ENCODE measurements around the gene PROM2. TPM values are rescaled to one million over a fixed set of nuclear protein-coding genes. Genes with fewer than 3 reads are reported as not detected.

PROM2 gene
- total and polyA plus RNA-seq, 12 donors: 0.07 to 4.5 (median 0.84) TPM; not detected in 2

GRCh38 chr2:95307878-95308277 is 33.6 kb downstream of the PROM2 start:
- intact Hi-C loops (cut with DNase I): no loop called here
- no peaks in the 10 kb centered on the region for H3K9me3 ChIP-seq (replicated peaks in 1 of 3)
- no peak overlapping the region for H3K4me3 ChIP-seq
- no peak for TF ChIP-seq POLR2A (IDR thresholded peaks at IDR 0.05)
- no peak for TF ChIP-seq CTCF (IDR thresholded peaks at IDR 0.05)
- WGBS, 4 donors: 62 to 76% (median 71%) methylated on average over 8 of the region's 8 CpGs
- no peak for DNase-seq
- no peaks in the 10 kb centered on the region for H3K27me3 ChIP-seq
- H3K36me3 ChIP-seq (replicated peaks in 1 of 2): no peaks in the 10 kb centered on the region
- H3K4me1 ChIP-seq (replicated peaks in 1 of 2): no peaks in the 10 kb centered on the region
- H3K27ac ChIP-seq: no peak overlapping the region

- DNase-seq: no peak
- Histone ChIP-seq H3K4me3 (no peak overlapping the region), H3K27me3 (no peaks in the 10 kb centered on the region), H3K27ac (no peak overlapping the region), H3K4me1 (replicated peaks in 1 of 2) (no peaks in the 10 kb centered on the region), H3K36me3 (replicated peaks in 1 of 2) (no peaks in the 10 kb centered on the region), H3K9me3 (replicated peaks in 1 of 3) (no peaks in the 10 kb centered on the region)
- intact Hi-C loops (cut with DNase I): no loop called here
- 71 to 90% (median 81%) methylated on average over 8 to 12 of the region's 12 CpGs for WGBS, 4 donors
- no peak for TF ChIP-seq POLR2A (IDR thresholded peaks at IDR 0.05)
- TF ChIP-seq CTCF (IDR thresholded peaks at IDR 0.05): no peak
Observed at GRCh38 chr2:95308426-95308990, 34.3 kb downstream of the PROM2 start.

GRCh38 chr2:95309599-95309998 is 35.4 kb downstream of the PROM2 start:
- no peaks in the 10 kb centered on the region for H3K9me3 ChIP-seq (replicated peaks in 1 of 3)
- no peaks in the 10 kb centered on the region for H3K27me3 ChIP-seq
- no peak overlapping the region for H3K27ac ChIP-seq
- no peak for TF ChIP-seq POLR2A (IDR thresholded peaks at IDR 0.05)
- no peak for TF ChIP-seq CTCF (IDR thresholded peaks at IDR 0.05)
- no peak for DNase-seq
- H3K4me1 ChIP-seq (replicated peaks in 1 of 2): no peaks in the 10 kb centered on the region
- 72 to 85% (median 82%) methylated on average over 8 of the region's 8 CpGs for WGBS, 4 donors
- intact Hi-C loops (cut with DNase I): no loop called here
- H3K36me3 ChIP-seq (replicated peaks in 1 of 2): no peaks in the 10 kb centered on the region
- H3K4me3 ChIP-seq: no peak overlapping the region

GRCh38 chr2:95310216-95310615 is 36.0 kb downstream of the PROM2 start:
- Histone ChIP-seq H3K4me1 (replicated peaks in 1 of 2) (no peaks in the 10 kb centered on the region), H3K4me3 (no peak overlapping the region), H3K9me3 (replicated peaks in 1 of 3) (no peaks in the 10 kb centered on the region), H3K27ac (no peak overlapping the region), H3K36me3 (replicated peaks in 1 of 2) (no peaks in the 10 kb centered on the region), H3K27me3 (no peaks in the 10 kb centered on the region)
- intact Hi-C loops (cut with DNase I): no loop called here
- 60 to 76% (median 70%) methylated on average over 1 to 8 of the region's 8 CpGs for whole genome bisulfite sequencing, 4 donors
- no peak for TF ChIP-seq POLR2A (IDR thresholded peaks at IDR 0.05)
- no peak for TF ChIP-seq CTCF (IDR thresholded peaks at IDR 0.05)
- no peak for DNase-seq
